K562 (cell line): ENCODE measurements around the gene SLC6A13. TPM values are rescaled to one million over a fixed set of nuclear protein-coding genes. Genes with fewer than 3 reads are reported as not detected.

Experiments used
- ATAC-seq: fragments of 200-7000 bp; cut with Tn5 transposase; 3 replicates; pipeline ENCODE4 v1.9.1; 2020; ENCODE audit warnings: moderate library complexity
- BruUV-seq: library from RNA; stranded (reverse); fragments of 400-500 nt; replicated peaks from 2 replicates; lab custom pipeline; 2021; lab: Mats Ljungman, UMichigan
- CTCF ChIA-PET: fragments of 300-600 bp; formaldehyde crosslinking; extraction: SDS; loops from one replicate; lab custom pipeline; 2021; ENCODE audit warnings: low intra/inter-chr PET ratio; lab: Yijun Ruan, JAX
- POLR2A ChIA-PET: fragments of 300-600, 350-650 bp; sonication (Branson Sonifier 250); formaldehyde crosslinking; extraction: SDS; loops from one replicate; lab custom pipeline; 2021; ENCODE audit warnings: antibody characterized with exemption, inconsistent platforms; lab: Yijun Ruan, JAX
- DNase-seq, 4 experiments: peaks; one replicate each; pipeline versions ENCODE4 v3.0.0 to v3.0.0-alpha.2; 2011 to 2018; ENCODE audit warnings: low spot score in 3 of 4, mixed read lengths in 3 of 4; ENCODE audit errors: extremely low read depth in 1 of 4
- FAIRE-seq: peaks from 2 replicates; lab custom pipeline; 2011; peaks lifted over from hg19 to GRCh38; lab: Jason Lieb, UNC
- H2AFZ ChIP-seq: 2 replicates; pipeline ENCODE4 v1.6.0; 2011; ENCODE audit warnings: low read depth, low read length, control low read depth, inconsistent platforms
- H3K27ac ChIP-seq: fragments of 200-600 bp; 3 replicates; pipeline ENCODE4 v1.8.0; 2011; ENCODE audit warnings: low read depth, mild to moderate bottlenecking, control low read depth, inconsistent platforms, low read length, moderate library complexity, mixed read lengths; ENCODE audit errors: extremely low read depth
- H3K27me3 ChIP-seq, 2 experiments: fragments of 300-600 bp in 1 of 2; 2 replicates in 1 of 2; 3 replicates in 1 of 2; pipeline versions ENCODE4 v1.6.0 to v1.8.0; 2011; ENCODE audit warnings: inconsistent platforms in 2 of 2, low read length in 2 of 2, mild to moderate bottlenecking in 1 of 2, mixed read lengths in 1 of 2, moderate library complexity in 1 of 2; ENCODE audit not compliant: control insufficient read depth in 2 of 2, insufficient read depth in 2 of 2
- H3K36me3 ChIP-seq: fragments of 300-600 bp; 3 replicates; pipeline ENCODE4 v1.8.0; 2011; ENCODE audit warnings: mild to moderate bottlenecking, low read length, inconsistent platforms; ENCODE audit not compliant: control insufficient read depth, insufficient read depth
- H3K4me1 ChIP-seq, 2 experiments: fragments of 200-600 bp in 1 of 2; replicated peaks in 1 of 2; 2 replicates in 1 of 2; 3 replicates in 1 of 2; pipeline versions ENCODE4 v1.5.1 to v1.8.0; 2011; ENCODE audit warnings: inconsistent platforms in 2 of 2, low read length in 2 of 2, mild to moderate bottlenecking in 1 of 2, mixed read lengths in 1 of 2, moderate library complexity in 1 of 2; ENCODE audit not compliant: control insufficient read depth in 2 of 2, insufficient read depth in 2 of 2
- H3K4me2 ChIP-seq: 2 replicates; pipeline ENCODE4 v1.6.1; 2011; ENCODE audit warnings: low read length, control low read depth, inconsistent platforms, mixed read lengths; ENCODE audit not compliant: insufficient read depth
- H3K4me3 ChIP-seq: fragments of 200-600 bp; sonication (generic), shearing (Covaris generic); 2 replicates; pipeline ENCODE4 v1.5.1; 2016; ENCODE audit warnings: control low read depth, inconsistent platforms
- H3K79me2 ChIP-seq: fragments of 200-600 bp; 3 replicates; pipeline ENCODE4 v1.8.0; 2011; ENCODE audit warnings: low read length, inconsistent platforms; ENCODE audit not compliant: control insufficient read depth, insufficient read depth
- H3K9ac ChIP-seq, 2 experiments: 2 replicates each; pipeline versions ENCODE4 v1.6.0 to v1.6.1; 2011; ENCODE audit warnings: low read depth in 2 of 2, low read length in 2 of 2, control low read depth in 1 of 2, inconsistent platforms in 1 of 2, mild to moderate bottlenecking in 1 of 2, mixed read lengths in 1 of 2; ENCODE audit not compliant: insufficient read depth in 1 of 2
- H3K9me1 ChIP-seq: one replicate; pipeline ENCODE4 v1.6.0; 2011; ENCODE audit warnings: inconsistent platforms, mild to moderate bottlenecking, low read length, moderate library complexity; ENCODE audit not compliant: control insufficient read depth, insufficient read depth
- H3K9me3 ChIP-seq: replicated peaks from 2 replicates; pipeline ENCODE4 v1.5.1; 2011; ENCODE audit warnings: low read depth, low read length, inconsistent platforms; ENCODE audit not compliant: control insufficient read depth, insufficient read depth
- H4K20me1 ChIP-seq: replicated peaks from 2 replicates; pipeline ENCODE4 v1.6.1; 2011; ENCODE audit warnings: low read length, inconsistent platforms, mixed read lengths; ENCODE audit not compliant: control insufficient read depth, insufficient read depth
- GMEB1 ChIP-seq: fragments of 250-450 bp; sonication (Bioruptor Pico); IDR thresholded peaks from 2 replicates; pipeline ENCODE4 v1.4.0; 2020; ENCODE audit warnings: mild to moderate bottlenecking
- ZNF384 ChIP-seq: IDR thresholded peaks from 2 replicates; pipeline ENCODE4 v1.6.1; 2012; ENCODE audit warnings: low read depth, low read length, improper control_type of control experiment
- WGBS: fragments of 100-300 bp; shearing (Covaris generic); methylation state at CpG from one replicate; pipeline ENCODE4 v1.1.6; 2016; ENCODE audit warnings: low coverage, mixed read lengths; ENCODE audit not compliant: insufficient coverage; ENCODE audit errors: missing lambda C conversion rate; 5-methylcytosine and 5-hydroxymethylcytosine counted together
- in situ Hi-C: fragments of 300-500 bp; cut with MboI; formaldehyde crosslinking; loops from 4 replicates; pipeline ENCODE4 v1.15.0; 2018; ENCODE audit warnings: inconsistent platforms, mixed read lengths
- intact Hi-C: fragments of 100-400 bp; cut with micrococcal nuclease; formaldehyde crosslinking; loops from 2 replicates; pipeline ENCODE4 v1.14.2; 2022
- polyA plus RNA-seq, 8 experiments: library from polyadenylated mRNA; depleted of rRNA in 4 of 8; stranded (reverse) in 5 of 8; unstranded in 3 of 8; fragments of >200 nt; fragmentation: Nextera tagmentation in 2 of 8; fragmentation: Illumina TruSeq in 1 of 8; extraction: Ambion mirVana in 2 of 8; extraction: Trizol in 1 of 8; gene quantifications; 2 replicates each; pipeline versions ENCODE4 v1.2.1 to v1.2.3, GENCODE V29; 2011 to 2014; ENCODE audit warnings: inconsistent platforms in 1 of 8, missing spikeins in 1 of 8
- total RNA-seq, 7 experiments: library from RNA; depleted of rRNA in 6 of 7; stranded (reverse); fragments of >200 nt in 6 of 7; fragmentation: Illumina TruSeq in 2 of 7; extraction: Trizol in 2 of 7; gene quantifications; 2 replicates each; pipeline versions ENCODE4 v1.2.1 to v1.2.3, GENCODE V29; 2011 to 2021; ENCODE audit warnings: low replicate concordance in 1 of 7
- TF ChIP-seq, protein P1 (sequence below): fragments of 250-450 bp; sonication (Bioruptor Pico); IDR thresholded peaks from 2 replicates; pipeline ENCODE4 v1.4.0; 2020; ENCODE audit warnings: mild to moderate bottlenecking, moderate library complexity

The SLC6A13 gene
- total and polyA plus RNA-seq, 9 of the 15 experiments (the other 6 are each of a cell fraction or from before 2014, with no cell fraction given): 0.06 to 0.33 (median 0.22) TPM; not detected in 4

- TF ChIP-seq ZNF384: no peak
- TF ChIP-seq, protein P1, sequence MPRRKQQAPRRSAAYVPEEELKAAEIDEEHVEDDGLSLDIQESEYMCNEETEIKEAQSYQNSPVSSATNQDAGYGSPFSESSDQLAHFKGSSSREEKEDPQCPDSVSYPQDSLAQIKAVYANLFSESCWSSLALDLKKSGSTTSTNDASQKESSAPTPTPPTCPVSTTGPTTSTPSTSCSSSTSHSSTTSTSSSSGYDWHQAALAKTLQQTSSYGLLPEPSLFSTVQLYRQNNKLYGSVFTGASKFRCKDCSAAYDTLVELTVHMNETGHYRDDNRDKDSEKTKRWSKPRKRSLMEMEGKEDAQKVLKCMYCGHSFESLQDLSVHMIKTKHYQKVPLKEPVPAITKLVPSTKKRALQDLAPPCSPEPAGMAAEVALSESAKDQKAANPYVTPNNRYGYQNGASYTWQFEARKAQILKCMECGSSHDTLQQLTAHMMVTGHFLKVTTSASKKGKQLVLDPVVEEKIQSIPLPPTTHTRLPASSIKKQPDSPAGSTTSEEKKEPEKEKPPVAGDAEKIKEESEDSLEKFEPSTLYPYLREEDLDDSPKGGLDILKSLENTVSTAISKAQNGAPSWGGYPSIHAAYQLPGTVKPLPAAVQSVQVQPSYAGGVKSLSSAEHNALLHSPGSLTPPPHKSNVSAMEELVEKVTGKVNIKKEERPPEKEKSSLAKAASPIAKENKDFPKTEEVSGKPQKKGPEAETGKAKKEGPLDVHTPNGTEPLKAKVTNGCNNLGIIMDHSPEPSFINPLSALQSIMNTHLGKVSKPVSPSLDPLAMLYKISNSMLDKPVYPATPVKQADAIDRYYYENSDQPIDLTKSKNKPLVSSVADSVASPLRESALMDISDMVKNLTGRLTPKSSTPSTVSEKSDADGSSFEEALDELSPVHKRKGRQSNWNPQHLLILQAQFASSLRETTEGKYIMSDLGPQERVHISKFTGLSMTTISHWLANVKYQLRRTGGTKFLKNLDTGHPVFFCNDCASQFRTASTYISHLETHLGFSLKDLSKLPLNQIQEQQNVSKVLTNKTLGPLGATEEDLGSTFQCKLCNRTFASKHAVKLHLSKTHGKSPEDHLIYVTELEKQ (CRISPR knock-in tag): no peak
- TF ChIP-seq GMEB1 (CRISPR knock-in tag): no peak
- no peak overlapping the region for H3K9ac ChIP-seq
- H4K20me1 ChIP-seq: no peaks in the 10 kb centered on the region
- ATAC-seq: no peak
- no peaks in the 10 kb centered on the region for H3K27me3 ChIP-seq
- 56% methylated on average over 2 of the region's 2 CpGs for WGBS
- no peak overlapping the region for H2AFZ ChIP-seq
- POLR2A ChIA-PET: interaction anchor here (0.5 kb wide), 1 partner anchor 33 kb away, joined by 3 read pairs; no protein-coding TSS in a partner anchor
- H3K4me2 ChIP-seq: no peak overlapping the region
- H3K9me1 ChIP-seq: no peaks in the 10 kb centered on the region
- H3K79me2 ChIP-seq: no peaks in the 10 kb centered on the region; the same call in 2 of the 3 replicates
- no peaks in the 10 kb centered on the region for H3K4me1 ChIP-seq
- intact Hi-C loops (no loop called here), in situ Hi-C loops (no loop called here)
- FAIRE-seq: no peak
- DNase-seq: no peak
- H3K9me3 ChIP-seq: no peaks in the 10 kb centered on the region
- CTCF ChIA-PET: no interaction called here
- H3K27ac ChIP-seq: no peak overlapping the region
- H3K4me3 ChIP-seq: no peak overlapping the region
- BruUV-seq: no TSS peak
- H3K36me3 ChIP-seq: peaks cover 74% of the 10 kb centered on the region
These were observed 45.9 kb upstream of the SLC6A13 start for GRCh38 chr12:308511-308910.
